KMS-11 (cell line): ENCODE data around the gene PDCD1.

Source experiments
- H2AFZ ChIP-seq: fragments of 200-600 bp; sonication (generic); 2 replicates; pipeline ENCODE4 v1.6.1; 2016; ENCODE audit warnings: antibody characterized with exemption, mixed run types, low read depth
- H3K27ac ChIP-seq: fragments of 200-600 bp; sonication (generic); 2 replicates; pipeline ENCODE4 v1.6.1; 2016; ENCODE audit warnings: mild to moderate bottlenecking, mixed run types
- H3K27me3 ChIP-seq: fragments of 200-600 bp; sonication (generic); 2 replicates; pipeline ENCODE4 v1.6.1; 2017; ENCODE audit warnings: mild to moderate bottlenecking, low read depth, mixed run types, moderate library complexity; ENCODE audit not compliant: insufficient read depth
- H3K36me3 ChIP-seq: fragments of 200-600 bp; sonication (generic); 2 replicates; pipeline ENCODE4 v1.6.1; 2017; ENCODE audit warnings: mild to moderate bottlenecking, mixed run types; ENCODE audit not compliant: insufficient read depth
- H3K4me1 ChIP-seq: fragments of 200-600 bp; sonication (generic); 2 replicates; pipeline ENCODE4 v1.6.1; 2016; ENCODE audit warnings: mild to moderate bottlenecking, low read depth, mixed run types; ENCODE audit not compliant: poor library complexity, severe bottlenecking
- H3K4me2 ChIP-seq: fragments of 200-600 bp; sonication (generic); 2 replicates; pipeline ENCODE4 v1.7.0; 2016; ENCODE audit warnings: mild to moderate bottlenecking, mixed run types
- H3K4me3 ChIP-seq: fragments of 200-600 bp; sonication (generic); IDR thresholded peaks from 2 replicates; pipeline ENCODE4 v1.6.1; 2017; ENCODE audit warnings: low read depth, low read length, mixed read lengths; ENCODE audit not compliant: insufficient read depth
- H3K79me2 ChIP-seq: fragments of 200-600 bp; sonication (generic); 2 replicates; pipeline ENCODE4 v1.6.1; 2016; ENCODE audit warnings: low read depth, mixed run types; ENCODE audit not compliant: insufficient read depth
- H3K9ac ChIP-seq: fragments of 200-600 bp; sonication (generic); 2 replicates; pipeline ENCODE4 v1.6.1; 2016; ENCODE audit warnings: mild to moderate bottlenecking, mixed run types
- H4K20me1 ChIP-seq: fragments of 200-600 bp; sonication (generic); 2 replicates; pipeline ENCODE4 v1.6.1; 2016; ENCODE audit warnings: mild to moderate bottlenecking, mixed run types; ENCODE audit not compliant: insufficient read depth
- CTCF ChIP-seq: fragments of 200-600 bp; sonication (generic); conservative IDR thresholded peaks from 2 replicates; pipeline ENCODE4 v1.6.1; 2017; ENCODE audit warnings: low read depth, mild to moderate bottlenecking, antibody characterized with exemption, low read length, moderate library complexity, mixed read lengths

The PDCD1 gene

GRCh38 chr2:241859436-241860183 is 916 bp upstream of the PDCD1 start:
- peak overlapping the region; percentile 51 for H3K9ac ChIP-seq
- H3K79me2 ChIP-seq, result no peaks in the 10 kb centered on the region
- peak overlapping the region; percentile 68 for H3K4me3 ChIP-seq
- peaks cover 22% of the 10 kb centered on the region for H3K4me1 ChIP-seq
- peaks cover 3% of the 10 kb centered on the region; the same call in 1 of the 2 replicates for H3K27me3 ChIP-seq
- H4K20me1 ChIP-seq, result no peaks in the 10 kb centered on the region
- H3K27ac ChIP-seq, result peak overlapping the region; percentile 74
- peak overlapping the region; percentile 96 for H3K4me2 ChIP-seq
- no peaks in the 10 kb centered on the region for H3K36me3 ChIP-seq
- H2AFZ ChIP-seq, result peak overlapping the region; percentile 87
- no peak for TF ChIP-seq CTCF

GRCh38 chr2:241859017-241859435 is 332 bp upstream of the PDCD1 start:
- Histone ChIP-seq H3K79me2 (no peaks in the 10 kb centered on the region), H3K27me3 (peaks cover 8% of the 10 kb centered on the region; the same call in 1 of the 2 replicates), H3K4me3 (no peak overlapping the region), H4K20me1 (no peaks in the 10 kb centered on the region), H2AFZ (peak overlapping the region; percentile 87; the same call in 1 of the 2 replicates), H3K4me1 (peaks cover 22% of the 10 kb centered on the region), H3K27ac (peak overlapping the region; percentile 74; the same call in 1 of the 2 replicates), H3K9ac (peak overlapping the region; percentile 51), H3K4me2 (peak overlapping the region; percentile 96), H3K36me3 (no peaks in the 10 kb centered on the region)
- no peak for TF ChIP-seq CTCF

- H2AFZ ChIP-seq, result no peak overlapping the region
- no peak overlapping the region for H3K9ac ChIP-seq
- TF ChIP-seq CTCF, result no peak
- H3K36me3 ChIP-seq, result no peaks in the 10 kb centered on the region
- H4K20me1 ChIP-seq, result no peaks in the 10 kb centered on the region
- no peak overlapping the region for H3K4me3 ChIP-seq
- H3K79me2 ChIP-seq, result no peaks in the 10 kb centered on the region
- H3K4me2 ChIP-seq, result no peak overlapping the region
- H3K27me3 ChIP-seq, result peaks cover 21% of the 10 kb centered on the region; the same call in 1 of the 2 replicates
- no peak overlapping the region for H3K27ac ChIP-seq
- peaks cover 22% of the 10 kb centered on the region for H3K4me1 ChIP-seq
Measured at GRCh38 chr2:241857572-241858121, 1.0 kb downstream of the PDCD1 start.

- Histone ChIP-seq H3K4me2 (no peak overlapping the region), H3K79me2 (no peaks in the 10 kb centered on the region), H3K27ac (no peak overlapping the region), H3K9ac (no peak overlapping the region), H3K36me3 (no peaks in the 10 kb centered on the region), H3K4me3 (no peak overlapping the region), H3K4me1 (peaks cover 22% of the 10 kb centered on the region), H2AFZ (no peak overlapping the region), H3K27me3 (peaks cover 26% of the 10 kb centered on the region; the same call in 1 of the 2 replicates), H4K20me1 (no peaks in the 10 kb centered on the region)
- TF ChIP-seq CTCF, result no peak
Measured at GRCh38 chr2:241857041-241857541, 1.6 kb downstream of the PDCD1 start.
